Esophagus squamous epithelium (tissue), 4 donors: ENCODE measurements around the gene SPTLC2.

Experiments
- CTCF ChIP-seq, 6 experiments: fragments of 450-650 bp in 4 of 6; fragments of 200-600 bp in 2 of 6; sonication (generic) in 2 of 6; IDR thresholded peaks; one replicate each; pipeline ENCODE4 v1.5.1; 2016 to 2019; ENCODE audit warnings: antibody characterized with exemption in 6 of 6, mild to moderate bottlenecking in 4 of 6, moderate library complexity in 4 of 6
- POLR2A ChIP-seq, 4 donors: fragments of 450-650 bp; IDR thresholded peaks; one replicate each; pipeline ENCODE4 v1.6.1; 2017; ENCODE audit warnings: antibody characterized with exemption in 4 of 4, mild to moderate bottlenecking in 4 of 4, moderate library complexity in 3 of 4

DNA sequence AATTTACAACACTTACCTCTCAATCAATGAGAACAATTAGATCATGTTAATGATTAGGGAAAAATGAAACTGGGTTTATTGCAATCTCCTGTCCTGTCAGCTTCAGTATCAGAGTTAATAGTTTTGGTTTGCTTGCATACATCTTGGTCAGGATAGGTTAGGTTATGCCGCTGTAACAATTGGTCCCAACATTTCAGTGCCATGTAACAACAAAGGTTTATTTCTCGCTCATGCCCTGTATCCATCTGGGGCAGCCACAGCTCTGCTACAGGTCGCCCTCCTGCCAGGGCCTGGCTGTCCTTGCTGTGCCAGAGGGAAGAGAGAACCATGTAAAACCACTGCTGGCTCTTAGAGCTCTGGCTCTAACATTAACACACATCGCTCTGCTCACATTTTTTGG is 30.5 kb upstream of the SPTLC2 start:
- no peak for TF ChIP-seq CTCF (IDR thresholded peaks at IDR 0.05)
- no peak for TF ChIP-seq POLR2A (IDR thresholded peaks at IDR 0.05)
